ENCODE measurements around the gene PARP12. TPM values are rescaled to one million over a fixed set of nuclear protein-coding genes. Genes with fewer than 3 reads are reported as not detected.

The PARP12 gene
- polyA plus RNA-seq, 1 experiment: 17.1 TPM

- Histone ChIP-seq H3K27me3 (ENCODE audit: control insufficient read depth, insufficient read depth, low read length) (no peaks in the 10 kb centered on the region), H3K27ac (ENCODE audit: low read depth, low read length) (no peak overlapping the region), H3K4me3 (ENCODE audit: low read depth, low read length) (no peak overlapping the region), H3K9me3 (ENCODE audit: control insufficient read depth, insufficient read depth, low read length) (no peaks in the 10 kb centered on the region; the same call in 1 of the 2 replicates)
- ChIA-PET POLR2A (no interaction called here), CTCF (interaction anchor here (1.3 to 1.5 kb wide), 4 partner anchors 12 to 584 kb away, joined by 3 to 6 read pairs (median 4); no protein-coding TSS in a partner anchor)
- no peak for DNase-seq (ENCODE audit: low read depth, low spot score)
- no peak for TF ChIP-seq CTCF (IDR thresholded peaks at IDR 0.05; ENCODE audit: low read depth, low read length)
Observed at GRCh38 chr7:140018125-140019043, 44.4 kb downstream of the PARP12 start.

GRCh38 chr7:140017543-140017942 lies 45.2 kb downstream of the PARP12 start:
- Histone ChIP-seq H3K9me3 (ENCODE audit: control insufficient read depth, insufficient read depth, low read length) (no peaks in the 10 kb centered on the region; the same call in 1 of the 2 replicates), H3K27me3 (ENCODE audit: control insufficient read depth, insufficient read depth, low read length) (no peaks in the 10 kb centered on the region), H3K27ac (ENCODE audit: low read depth, low read length) (no peak overlapping the region), H3K4me3 (ENCODE audit: low read depth, low read length) (no peak overlapping the region)
- ChIA-PET POLR2A (no interaction called here), CTCF (interaction anchor here (1.2 to 1.5 kb wide), 3 partner anchors 11 to 286 kb away, joined by 3 to 4 read pairs (median 4); no protein-coding TSS in a partner anchor)
- no peak for TF ChIP-seq CTCF (IDR thresholded peaks at IDR 0.05; ENCODE audit: low read depth, low read length)
- DNase-seq (ENCODE audit: low read depth, low spot score): no peak

- no peak for TF ChIP-seq CTCF (IDR thresholded peaks at IDR 0.05; ENCODE audit: low read depth, low read length)
- Histone ChIP-seq H3K27me3 (ENCODE audit: control insufficient read depth, insufficient read depth, low read length) (no peaks in the 10 kb centered on the region), H3K9me3 (ENCODE audit: control insufficient read depth, insufficient read depth, low read length) (no peaks in the 10 kb centered on the region; the same call in 1 of the 2 replicates), H3K27ac (ENCODE audit: low read depth, low read length) (no peak overlapping the region), H3K4me3 (ENCODE audit: low read depth, low read length) (no peak overlapping the region)
- no peak for DNase-seq (ENCODE audit: low read depth, low spot score)
- ChIA-PET POLR2A (no interaction called here), CTCF (interaction anchor here (1.2 kb wide), 1 partner anchor 11 kb away, joined by 4 read pairs; no protein-coding TSS in a partner anchor)
Observed at GRCh38 chr7:140017034-140017433, 45.7 kb downstream of the PARP12 start.

GRCh38 chr7:140016540-140016939 lies 46.2 kb downstream of the PARP12 start:
- ChIA-PET POLR2A (no interaction called here), CTCF (interaction anchor here (1.2 kb wide), 1 partner anchor 11 kb away, joined by 4 read pairs; no protein-coding TSS in a partner anchor)
- Histone ChIP-seq H3K27ac (ENCODE audit: low read depth, low read length) (no peak overlapping the region), H3K4me3 (ENCODE audit: low read depth, low read length) (no peak overlapping the region), H3K27me3 (ENCODE audit: control insufficient read depth, insufficient read depth, low read length) (peaks cover under 1% of the 10 kb centered on the region), H3K9me3 (ENCODE audit: control insufficient read depth, insufficient read depth, low read length) (no peaks in the 10 kb centered on the region; the same call in 1 of the 2 replicates)
- DNase-seq (ENCODE audit: low read depth, low spot score): no peak
- TF ChIP-seq CTCF (IDR thresholded peaks at IDR 0.05; ENCODE audit: low read depth, low read length): no peak

- POLR2A ChIA-PET: interaction anchor here (0.6 kb wide), 2 partner anchors 294 to 442 kb away, joined by 3 to 4 read pairs; no protein-coding TSS in a partner anchor
- DNase-seq (ENCODE audit: low read depth, low spot score): no peak
- Histone ChIP-seq H3K27me3 (ENCODE audit: control insufficient read depth, insufficient read depth, low read length) (peaks cover 4% of the 10 kb centered on the region), H3K27ac (ENCODE audit: low read depth, low read length) (no peak overlapping the region), H3K4me3 (ENCODE audit: low read depth, low read length) (no peak overlapping the region), H3K9me3 (ENCODE audit: control insufficient read depth, insufficient read depth, low read length) (no peaks in the 10 kb centered on the region; the same call in 1 of the 2 replicates)
- CTCF ChIA-PET: no interaction called here
- no peak for TF ChIP-seq CTCF (IDR thresholded peaks at IDR 0.05; ENCODE audit: low read depth, low read length)
Observed at GRCh38 chr7:140015471-140015970, 47.2 kb downstream of the PARP12 start.

Measured in AG04450 (cell line).